Measurements from ENCODE around the gene NR3C2. TPM values are rescaled to one million over a fixed set of nuclear protein-coding genes. Genes with fewer than 3 reads are reported as not detected.

The NR3C2 gene
- total RNA-seq, 2 experiments from 2014 or later, result 2.0 to 5.2 TPM

GRCh38 chr4:148207068-148207467, 235.1 kb downstream of the NR3C2 start:
- intact Hi-C loops (cut with micrococcal nuclease; ENCODE audit: unreplicated experiment), result no loop called here
- H4K20me1 ChIP-seq (ENCODE audit: insufficient read depth, low read length), result no peaks in the 10 kb centered on the region
- no TSS peak for BruUV-seq (replicated peaks)
- CTCF ChIA-PET (ENCODE audit: unreplicated experiment), result no interaction called here
- DNase-seq (ENCODE audit: low spot score), result no peak
- no peak overlapping the region for H3K27ac ChIP-seq (ENCODE audit: low read depth, low read length, poor library complexity, severe bottlenecking)
- no peak overlapping the region for H3K4me2 ChIP-seq (ENCODE audit: low read length)
- no peaks in the 10 kb centered on the region for H3K79me2 ChIP-seq (ENCODE audit: insufficient read depth, low read depth, low read length)
- no peak overlapping the region for H2AFZ ChIP-seq (ENCODE audit: low read length)
- no peaks in the 10 kb centered on the region for H3K36me3 ChIP-seq (ENCODE audit: insufficient read depth, low read length)
- H3K4me1 ChIP-seq (ENCODE audit: insufficient read depth, low read length, poor library complexity, severe bottlenecking), result no peaks in the 10 kb centered on the region
- no peak overlapping the region for H3K4me3 ChIP-seq (ENCODE audit: low read depth, low read length, poor library complexity, severe bottlenecking)
- POLR2A ChIA-PET, result interaction anchor here (0.6 kb wide), 1 partner anchor 444 kb away, joined by 3 read pairs; no protein-coding TSS in a partner anchor
- TF ChIP-seq CTCF (conservative IDR thresholded peaks at IDR 0.05; ENCODE audit: low read length) (no peak), EZH2phosphoT487 (IDR thresholded peaks at IDR 0.05; ENCODE audit: borderline replicate concordance, low read depth, low read length) (no peak)
- H3K9me3 ChIP-seq (ENCODE audit: low read length), result no peaks in the 10 kb centered on the region
- H3K9me2 ChIP-seq (ENCODE audit: insufficient read depth, low read length), result no peaks in the 10 kb centered on the region

- Histone ChIP-seq H3K36me3 (ENCODE audit: insufficient read depth, low read length) (no peaks in the 10 kb centered on the region), H3K27ac (ENCODE audit: low read depth, low read length, poor library complexity, severe bottlenecking) (no peak overlapping the region), H3K79me2 (ENCODE audit: insufficient read depth, low read depth, low read length) (no peaks in the 10 kb centered on the region), H3K9me2 (ENCODE audit: insufficient read depth, low read length) (no peaks in the 10 kb centered on the region), H3K4me3 (ENCODE audit: low read depth, low read length, poor library complexity, severe bottlenecking) (no peak overlapping the region), H2AFZ (ENCODE audit: low read length) (no peak overlapping the region), H3K4me2 (ENCODE audit: low read length) (no peak overlapping the region), H3K4me1 (ENCODE audit: insufficient read depth, low read length, poor library complexity, severe bottlenecking) (no peaks in the 10 kb centered on the region), H4K20me1 (ENCODE audit: insufficient read depth, low read length) (no peaks in the 10 kb centered on the region), H3K9me3 (ENCODE audit: low read length) (no peaks in the 10 kb centered on the region)
- TF ChIP-seq CTCF (conservative IDR thresholded peaks at IDR 0.05; ENCODE audit: low read length) (no peak), EZH2phosphoT487 (IDR thresholded peaks at IDR 0.05; ENCODE audit: borderline replicate concordance, low read depth, low read length) (no peak)
- no peak for DNase-seq (ENCODE audit: low spot score)
- intact Hi-C loops (cut with micrococcal nuclease; ENCODE audit: unreplicated experiment), result no loop called here
- ChIA-PET CTCF (ENCODE audit: unreplicated experiment) (no interaction called here), POLR2A (no interaction called here)
- no TSS peak for BruUV-seq (replicated peaks)
These were observed 236.7 kb downstream of the NR3C2 start for GRCh38 chr4:148205476-148205875.

GRCh38 chr4:148204892-148205291, 237.3 kb downstream of the NR3C2 start:
- no peaks in the 10 kb centered on the region for H3K9me2 ChIP-seq (ENCODE audit: insufficient read depth, low read length)
- H3K27ac ChIP-seq (ENCODE audit: low read depth, low read length, poor library complexity, severe bottlenecking), result no peak overlapping the region
- intact Hi-C loops (cut with micrococcal nuclease; ENCODE audit: unreplicated experiment), result no loop called here
- H3K79me2 ChIP-seq (ENCODE audit: insufficient read depth, low read depth, low read length), result no peaks in the 10 kb centered on the region
- no peak overlapping the region for H3K4me3 ChIP-seq (ENCODE audit: low read depth, low read length, poor library complexity, severe bottlenecking)
- no peak overlapping the region for H2AFZ ChIP-seq (ENCODE audit: low read length)
- POLR2A ChIA-PET, result no interaction called here
- no peaks in the 10 kb centered on the region for H4K20me1 ChIP-seq (ENCODE audit: insufficient read depth, low read length)
- no peaks in the 10 kb centered on the region for H3K36me3 ChIP-seq (ENCODE audit: insufficient read depth, low read length)
- no peak overlapping the region for H3K4me2 ChIP-seq (ENCODE audit: low read length)
- no peaks in the 10 kb centered on the region for H3K9me3 ChIP-seq (ENCODE audit: low read length)
- BruUV-seq (replicated peaks), result no TSS peak
- H3K4me1 ChIP-seq (ENCODE audit: insufficient read depth, low read length, poor library complexity, severe bottlenecking), result no peaks in the 10 kb centered on the region
- TF ChIP-seq EZH2phosphoT487 (IDR thresholded peaks at IDR 0.05; ENCODE audit: borderline replicate concordance, low read depth, low read length) (no peak), CTCF (conservative IDR thresholded peaks at IDR 0.05; ENCODE audit: low read length) (no peak)
- CTCF ChIA-PET (ENCODE audit: unreplicated experiment), result no interaction called here
- no peak for DNase-seq (ENCODE audit: low spot score)

All from OCI-LY7 (cell line).